Midbrain (tissue), 1 donor: ENCODE results near the gene DPYD.

Source experiments
- DNase-seq: peaks from one replicate; lab custom pipeline; 2025; lab: John Stamatoyannopoulos, UW

DPYD gene

DNA sequence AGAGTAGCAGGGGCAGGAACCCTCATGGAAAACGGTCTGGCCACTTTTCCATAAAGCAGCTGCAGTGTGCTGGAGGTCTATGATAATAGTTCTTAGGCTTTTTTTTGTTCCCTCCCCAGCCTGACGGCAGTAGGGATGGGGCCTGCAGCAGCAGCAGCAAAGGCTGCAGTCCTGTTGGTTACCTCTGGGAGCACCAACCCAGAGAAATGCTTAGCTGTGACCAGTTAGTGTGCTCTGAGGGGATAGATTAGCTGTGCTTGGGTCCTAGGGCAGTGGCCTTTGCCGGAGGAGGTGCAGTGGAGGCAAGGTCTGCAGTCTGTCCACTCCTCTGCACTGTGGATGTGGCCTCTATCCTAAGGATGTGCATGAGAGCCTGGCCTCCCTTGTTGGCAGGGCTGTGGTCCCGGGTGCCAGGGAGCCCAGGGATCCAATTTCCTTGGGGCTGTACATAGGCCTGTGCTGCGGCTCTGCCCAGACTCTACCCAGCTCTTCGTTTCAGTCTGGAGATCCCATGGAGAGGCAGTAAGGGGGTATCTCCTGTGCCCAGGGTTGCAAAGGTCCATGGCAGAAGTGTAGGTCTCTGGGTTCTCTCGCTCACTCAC lies 876.6 kb downstream of the DPYD start:
- no peak for DNase-seq

GRCh38 chr1:97042551-97042950 lies 878.3 kb downstream of the DPYD start:
- no peak for DNase-seq

DNA sequence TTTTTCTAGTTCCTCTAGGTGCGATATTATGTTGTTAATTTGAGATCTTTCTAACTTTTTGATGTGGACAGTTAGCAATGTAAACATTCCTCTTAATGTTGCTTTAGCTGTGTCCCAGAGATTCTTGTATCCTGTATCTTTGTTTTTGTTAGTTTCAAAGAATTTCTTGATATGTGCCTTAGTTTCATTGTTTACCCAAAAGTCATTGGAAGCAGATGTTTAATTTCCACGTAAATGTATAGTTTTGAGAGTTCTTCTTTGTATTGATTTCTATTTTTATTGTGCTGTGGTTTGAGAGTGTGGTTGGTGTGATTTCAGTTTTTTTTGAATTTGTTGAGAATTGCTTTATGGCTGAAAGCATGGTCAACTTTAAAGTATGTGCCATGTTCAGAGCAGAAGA lies 879.8 kb downstream of the DPYD start:
- DNase-seq, result no peak

GRCh38 chr1:97038410-97038809 lies 882.4 kb downstream of the DPYD start:
- DNase-seq, result no peak

GRCh38 chr1:97034651-97035050 lies 886.2 kb downstream of the DPYD start:
- DNase-seq, result no peak

DNA sequence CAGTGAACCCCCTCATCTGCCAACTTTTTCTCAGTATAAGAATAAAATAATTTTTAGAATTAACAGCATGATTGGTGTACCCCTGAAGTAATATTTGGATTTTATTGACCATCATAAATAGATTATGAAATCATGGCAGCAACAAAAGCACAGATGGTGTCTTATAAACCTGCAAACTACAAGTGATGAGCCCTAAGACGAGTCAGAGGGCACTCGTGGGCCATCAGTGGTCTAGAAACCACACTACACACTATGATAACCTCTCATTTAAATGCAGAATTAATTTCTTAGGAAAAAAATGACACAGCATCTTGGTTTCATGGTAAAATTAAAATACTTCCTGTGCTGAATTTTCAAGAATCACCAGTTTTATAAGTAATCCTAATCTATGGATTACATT lies 886.9 kb downstream of the DPYD start:
- DNase-seq, result no peak
